EL (cell line): ENCODE data around the gene PCSK9.
A peak's percentile ranks its signal among the peaks of the same experiment; 100 is the strongest.

Experiments
- DNase-seq: peaks from one replicate; pipeline ENCODE4 v3.0.0-alpha.2; 2016

Gene PCSK9

DNA sequence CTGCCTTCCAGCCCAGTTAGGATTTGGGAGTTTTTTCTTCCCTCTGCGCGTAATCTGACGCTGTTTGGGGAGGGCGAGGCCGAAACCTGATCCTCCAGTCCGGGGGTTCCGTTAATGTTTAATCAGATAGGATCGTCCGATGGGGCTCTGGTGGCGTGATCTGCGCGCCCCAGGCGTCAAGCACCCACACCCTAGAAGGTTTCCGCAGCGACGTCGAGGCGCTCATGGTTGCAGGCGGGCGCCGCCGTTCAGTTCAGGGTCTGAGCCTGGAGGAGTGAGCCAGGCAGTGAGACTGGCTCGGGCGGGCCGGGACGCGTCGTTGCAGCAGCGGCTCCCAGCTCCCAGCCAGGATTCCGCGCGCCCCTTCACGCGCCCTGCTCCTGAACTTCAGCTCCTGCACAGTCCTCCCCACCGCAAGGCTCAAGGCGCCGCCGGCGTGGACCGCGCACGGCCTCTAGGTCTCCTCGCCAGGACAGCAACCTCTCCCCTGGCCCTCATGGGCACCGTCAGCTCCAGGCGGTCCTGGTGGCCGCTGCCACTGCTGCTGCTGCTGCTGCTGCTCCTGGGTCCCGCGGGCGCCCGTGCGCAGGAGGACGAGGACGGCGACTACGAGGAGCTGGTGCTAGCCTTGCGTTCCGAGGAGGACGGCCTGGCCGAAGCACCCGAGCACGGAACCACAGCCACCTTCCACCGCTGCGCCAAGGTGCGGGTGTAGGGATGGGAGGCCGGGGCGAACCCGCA is at the start of gene PCSK9:
Gene PCSK9 (plus strand): TSS at position 207 of the 741 bp plus-strand sequence. CDS start 290 bp downstream, at position 497.
- peak; percentile 40 for DNase-seq

- no peak for DNase-seq
Measured at GRCh38 chr1:54989968-54990810, 49.2 kb upstream of the PCSK9 start.

DNA sequence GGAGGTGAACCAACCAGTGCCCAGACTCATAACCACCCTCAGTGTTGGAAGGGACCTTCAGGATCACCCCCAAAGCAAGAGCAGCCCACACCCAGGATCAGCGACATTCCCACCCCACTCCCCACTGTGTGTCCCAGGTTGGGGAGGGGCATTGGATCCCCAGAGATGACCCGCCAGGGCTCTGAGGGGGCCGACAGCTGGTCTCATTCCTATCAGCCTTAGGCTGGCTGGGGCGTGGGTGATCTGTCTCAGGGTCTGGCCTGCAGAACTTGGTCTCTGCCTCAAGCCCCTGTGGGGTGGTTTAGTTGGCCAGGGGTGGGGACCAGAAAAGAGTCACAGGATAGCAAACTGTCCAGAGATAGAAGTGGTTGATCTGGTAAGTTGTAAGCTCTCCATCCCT is 48.4 kb upstream of the PCSK9 start:
- no peak for DNase-seq

- no peak for DNase-seq
Measured at GRCh38 chr1:54991939-54992338, 47.4 kb upstream of the PCSK9 start.

DNA sequence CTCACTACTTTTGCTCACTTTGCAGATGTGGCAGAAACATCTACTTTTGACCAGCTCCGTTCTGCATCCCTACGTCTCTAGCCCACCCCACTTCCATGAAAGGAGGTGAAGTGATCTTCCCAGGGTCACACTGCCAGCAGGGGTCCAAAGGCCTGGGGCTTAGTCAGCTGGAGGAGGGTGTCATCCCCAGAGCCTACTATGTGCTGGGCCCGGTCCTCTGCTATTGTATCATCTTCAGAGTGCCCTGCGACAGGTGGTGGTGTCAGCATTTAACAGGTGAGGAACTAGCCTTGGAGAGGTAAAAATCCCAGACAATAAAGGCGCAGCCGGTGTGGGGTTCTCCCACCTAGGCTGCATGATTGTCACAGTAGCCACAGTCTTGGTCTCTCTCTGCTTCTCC is 46.2 kb upstream of the PCSK9 start:
- no peak for DNase-seq

GRCh38 chr1:54994355-54994990 is 44.9 kb upstream of the PCSK9 start:
- DNase-seq = no peak

DNA sequence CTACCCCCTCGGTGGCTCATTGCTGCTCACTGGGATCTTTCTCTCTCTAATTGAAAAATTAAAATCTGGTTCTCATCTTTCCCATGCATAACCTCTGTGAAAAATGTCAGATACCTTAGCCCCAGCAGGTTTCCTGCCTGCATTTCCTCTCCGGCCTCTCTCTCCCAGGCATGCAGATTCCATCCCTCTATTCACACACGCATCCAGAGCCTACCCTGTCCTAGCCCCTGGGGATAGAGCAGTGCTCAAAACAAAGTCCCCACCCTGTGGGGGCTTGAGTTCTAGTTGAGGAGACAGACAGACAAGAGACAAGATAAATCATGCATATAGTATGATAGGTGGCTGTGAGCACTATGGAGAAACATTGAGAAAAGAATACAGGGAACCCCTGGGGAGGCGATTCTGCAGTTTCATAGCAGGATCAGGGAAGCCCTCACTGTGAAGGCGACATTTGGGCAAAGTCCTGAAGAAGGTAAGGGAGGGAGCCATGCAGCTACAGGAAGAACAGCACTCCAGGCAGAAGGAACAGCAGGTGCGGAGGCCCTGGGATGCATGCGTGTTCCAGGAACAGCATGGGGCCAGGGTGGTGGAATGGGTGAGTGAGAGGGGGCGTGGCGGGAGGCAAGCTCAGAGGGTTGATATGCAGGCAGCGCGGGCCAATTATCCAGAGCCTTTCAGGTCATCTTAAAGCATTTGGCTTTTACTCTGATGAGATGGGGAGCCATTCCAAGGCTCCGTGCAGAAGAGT is 44.2 kb upstream of the PCSK9 start:
- no peak for DNase-seq

DNA sequence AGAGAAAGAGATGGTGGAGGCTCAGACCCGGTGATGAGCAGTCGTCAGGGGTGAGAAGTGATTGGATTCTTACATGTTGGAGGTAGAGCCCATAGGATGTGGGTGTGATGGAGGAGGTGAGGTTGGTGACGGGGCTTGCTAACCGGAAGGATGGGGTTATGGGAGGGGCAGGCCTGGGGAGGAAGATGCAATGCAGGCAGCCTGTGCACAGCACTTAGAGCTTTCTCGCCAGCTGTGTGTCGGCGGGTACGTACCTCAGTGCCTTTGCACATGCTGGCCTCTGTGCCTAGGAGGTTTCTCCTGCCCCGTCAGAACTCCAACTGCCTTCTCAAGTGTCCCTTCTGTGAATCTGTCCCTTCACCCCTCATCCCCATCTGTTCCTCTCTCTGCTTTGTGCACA is 43.5 kb upstream of the PCSK9 start:
- DNase-seq = no peak

GRCh38 chr1:54996359-54996868 is 42.9 kb upstream of the PCSK9 start:
- DNase-seq = peak; percentile 74

GRCh38 chr1:54996869-54997710 is 42.3 kb upstream of the PCSK9 start:
- peak; percentile 35 for DNase-seq

DNA sequence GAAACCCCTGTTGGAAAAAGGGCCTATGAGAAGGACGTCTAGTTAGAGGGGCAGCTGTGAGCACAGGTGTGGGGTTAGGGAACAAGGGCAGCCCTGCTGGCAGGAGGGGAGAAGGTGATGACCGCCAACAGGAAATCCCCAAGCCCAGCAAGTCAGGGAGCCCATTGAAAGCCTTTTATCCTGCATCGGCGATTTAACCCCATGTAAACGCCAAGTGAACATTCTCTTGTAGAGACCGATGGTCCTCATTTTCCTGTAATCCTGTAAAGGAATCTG is 41.7 kb upstream of the PCSK9 start:
- DNase-seq = no peak

- no peak for DNase-seq
Measured at GRCh38 chr1:54998100-54998499, 41.2 kb upstream of the PCSK9 start.

DNA sequence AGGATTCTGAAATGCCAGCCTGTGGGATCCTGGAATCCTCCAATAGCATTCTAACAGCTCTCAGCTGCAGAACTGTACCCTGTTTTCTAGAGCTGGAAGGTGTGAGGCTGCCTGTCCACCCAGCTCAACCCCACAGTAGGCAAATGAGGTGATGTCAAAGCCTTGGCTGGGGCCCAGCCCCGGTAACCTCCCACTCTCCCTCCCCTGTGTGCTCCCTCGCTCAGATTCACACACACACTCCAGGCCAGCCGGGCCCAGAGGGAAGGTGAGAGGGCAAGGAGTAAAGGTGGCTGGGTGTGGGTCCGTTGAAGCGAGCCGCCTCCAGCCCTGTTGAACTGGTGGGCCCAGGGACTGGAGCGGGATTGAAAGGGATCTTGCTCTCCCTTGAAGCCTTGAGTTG is 40.7 kb upstream of the PCSK9 start, which contains the start of gene BSND:
Gene BSND (plus strand): TSS at position 257 of the 400 bp plus-strand sequence. CDS start 254 bp downstream, outside the sequence.
- DNase-seq = no peak

GRCh38 chr1:55000110-55001085 is 39.0 kb upstream of the PCSK9 start:
- no peak for DNase-seq

DNA sequence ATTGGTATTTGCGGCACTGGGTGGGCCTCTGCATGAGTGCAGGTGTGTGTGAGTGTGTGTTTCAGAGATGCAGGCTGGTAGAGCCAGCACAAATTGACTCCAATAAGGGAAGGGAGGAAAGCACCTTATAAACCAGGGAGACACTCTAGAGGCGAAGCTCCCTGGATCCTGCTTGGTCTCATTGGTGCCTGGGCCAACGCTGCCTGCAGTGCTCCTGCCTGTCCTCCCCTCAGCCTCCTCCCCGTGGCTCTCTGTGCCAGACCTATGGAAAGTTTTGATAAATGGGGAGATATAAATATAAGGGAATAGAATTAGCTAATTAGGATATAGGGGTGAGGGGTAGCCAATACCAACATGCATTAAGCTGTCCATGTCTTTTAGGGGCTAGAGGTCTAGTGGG is 38.0 kb upstream of the PCSK9 start:
- no peak for DNase-seq

DNA sequence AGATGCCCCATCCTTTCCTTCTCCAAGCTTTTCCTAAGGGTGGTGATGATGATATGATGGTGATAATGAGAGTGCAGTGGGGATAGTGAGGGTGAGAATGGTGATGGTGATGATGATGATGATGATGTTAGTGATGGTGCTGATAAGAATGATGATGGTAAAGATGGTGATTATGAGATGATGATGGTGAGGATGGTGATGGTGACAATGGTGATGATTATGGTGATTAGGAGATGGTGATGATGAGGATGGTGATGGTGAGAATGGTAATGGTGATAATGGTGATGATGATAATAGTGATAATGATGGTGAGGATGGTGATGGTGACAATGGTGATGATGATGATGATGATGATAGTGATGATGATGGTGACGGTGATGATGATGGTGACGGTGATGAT is 36.7 kb upstream of the PCSK9 start:
- DNase-seq = no peak

GRCh38 chr1:55005351-55006140 is 33.8 kb upstream of the PCSK9 start:
- DNase-seq = no peak

GRCh38 chr1:55006931-55007330 is 32.4 kb upstream of the PCSK9 start:
- DNase-seq = no peak

DNA sequence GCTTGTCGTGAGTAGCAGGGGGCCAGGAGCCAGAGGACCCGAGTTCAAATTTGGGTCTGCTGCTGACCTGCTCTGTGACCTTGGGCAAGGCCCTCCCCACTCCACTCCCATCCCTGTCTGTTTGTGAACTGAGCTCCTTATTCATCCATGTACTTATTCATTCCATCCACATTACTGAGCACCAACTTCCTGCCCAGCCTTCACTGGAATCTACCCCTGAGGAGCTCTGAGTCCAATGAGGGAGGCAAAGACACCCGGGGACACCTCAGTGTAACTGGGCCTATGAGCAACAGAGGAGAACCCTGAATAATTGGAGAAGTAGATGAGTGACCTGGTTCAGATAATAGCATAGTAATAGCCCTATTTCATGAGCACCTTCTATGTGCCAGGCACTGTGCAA is 31.7 kb upstream of the PCSK9 start:
- DNase-seq = peak; percentile 88
